GM12873 (cell line): ENCODE measurements around the gene KLHL29.

Experiments used
- CTCF ChIP-seq: IDR thresholded peaks from 2 replicates; pipeline ENCODE4 v1.5.1; 2012; ENCODE audit warnings: low read depth, mild to moderate bottlenecking, moderate library complexity, low read length, control low read depth; ENCODE audit not compliant: insufficient read depth; ENCODE audit errors: missing control alignments

Gene KLHL29

DNA sequence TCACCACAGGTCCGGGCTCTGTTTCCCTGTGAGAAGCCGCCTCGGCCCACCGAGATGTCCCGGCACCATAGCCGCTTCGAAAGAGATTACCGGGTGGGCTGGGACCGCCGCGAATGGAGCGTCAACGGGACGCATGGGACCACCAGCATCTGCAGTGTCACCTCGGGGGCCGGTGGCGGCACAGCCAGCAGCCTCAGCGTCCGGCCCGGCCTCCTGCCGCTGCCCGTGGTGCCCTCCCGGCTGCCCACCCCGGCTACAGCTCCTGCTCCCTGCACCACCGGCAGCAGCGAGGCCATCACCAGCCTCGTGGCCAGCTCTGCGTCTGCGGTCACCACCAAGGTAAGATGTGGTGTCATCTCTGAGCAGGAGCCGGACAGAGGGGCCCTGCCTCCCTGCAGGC, 177.2 kb downstream of the KLHL29 start:
- no peak for TF ChIP-seq CTCF

- TF ChIP-seq CTCF, result no peak
Observed at GRCh38 chr2:23563151-23563550, 178.2 kb downstream of the KLHL29 start.

DNA sequence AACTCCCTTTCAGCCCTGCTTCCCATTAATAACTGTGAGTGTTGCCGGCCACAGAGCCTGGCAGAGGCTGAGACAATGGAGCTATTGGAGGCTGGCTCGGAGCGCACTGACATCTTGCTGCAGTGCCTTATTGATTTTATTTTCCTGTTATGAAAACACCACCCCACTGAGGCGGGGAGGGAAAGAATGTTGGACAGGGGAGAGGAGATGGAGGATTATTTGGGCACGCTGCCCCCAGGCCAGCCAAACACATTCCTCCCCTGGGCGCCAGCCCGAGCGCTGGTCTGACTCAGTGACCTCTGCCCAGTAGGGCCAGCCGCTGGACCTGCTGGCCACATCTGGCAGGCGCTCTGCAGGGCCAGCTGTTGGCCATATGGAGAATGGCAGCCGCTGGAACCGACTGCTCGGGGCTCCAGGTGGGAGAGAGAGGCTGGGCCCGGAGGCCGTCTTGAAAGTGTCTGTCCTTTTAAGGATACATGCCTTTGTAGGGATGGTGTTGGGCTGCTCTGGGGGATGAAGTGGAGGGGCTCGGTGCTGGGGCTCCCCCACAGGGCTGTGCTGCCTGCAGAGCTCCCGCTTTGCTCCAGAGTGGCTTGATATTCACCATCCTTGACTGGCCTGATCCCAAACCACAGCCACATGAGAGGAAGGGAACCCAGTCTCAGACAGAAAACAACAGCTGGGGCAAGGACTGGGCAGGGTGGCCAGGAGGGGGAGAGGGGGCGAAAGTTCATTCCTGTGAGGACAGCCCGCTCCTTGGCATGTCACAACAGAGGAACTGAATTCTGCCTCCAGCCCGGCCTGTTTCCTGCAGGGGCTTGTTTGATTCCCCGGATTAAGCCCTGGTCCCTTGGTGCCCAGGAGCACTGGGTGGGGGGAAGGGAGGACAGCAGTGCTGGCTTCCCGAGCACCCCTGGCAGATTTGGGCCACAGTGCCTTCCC, 179.0 kb downstream of the KLHL29 start:
- TF ChIP-seq CTCF, result no peak

GRCh38 chr2:23564615-23564960, 179.6 kb downstream of the KLHL29 start:
- TF ChIP-seq CTCF, result no peak

GRCh38 chr2:23565374-23565773, 180.4 kb downstream of the KLHL29 start:
- TF ChIP-seq CTCF, result no peak

- TF ChIP-seq CTCF, result no peak
Observed at GRCh38 chr2:23565814-23566213, 180.8 kb downstream of the KLHL29 start.

- TF ChIP-seq CTCF, result peak; percentile 54
Observed at GRCh38 chr2:23566241-23567142, 181.5 kb downstream of the KLHL29 start.
